ENCODE measurements around the gene CAPN8.

DNA sequence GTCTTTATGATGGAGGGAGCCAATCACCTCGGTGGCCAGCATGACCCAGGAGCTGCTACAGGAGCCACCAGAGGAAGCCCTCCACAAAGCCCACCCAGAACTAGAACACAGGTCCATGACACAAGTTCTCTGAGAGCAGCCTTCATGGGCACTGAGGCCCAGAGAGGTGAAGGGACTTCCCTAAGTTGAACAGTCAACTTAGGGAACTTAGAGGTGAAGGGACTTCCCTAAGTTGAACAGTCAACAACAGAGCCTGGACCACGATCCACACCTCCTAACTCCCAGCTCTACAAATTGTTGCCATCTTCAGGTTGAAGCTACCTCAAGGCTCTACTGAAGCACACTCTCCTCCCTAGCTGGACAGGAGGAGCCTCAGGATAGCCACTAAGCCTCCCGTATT lies 139.5 kb downstream of the CAPN8 start:
- TF ChIP-seq, protein P1, sequence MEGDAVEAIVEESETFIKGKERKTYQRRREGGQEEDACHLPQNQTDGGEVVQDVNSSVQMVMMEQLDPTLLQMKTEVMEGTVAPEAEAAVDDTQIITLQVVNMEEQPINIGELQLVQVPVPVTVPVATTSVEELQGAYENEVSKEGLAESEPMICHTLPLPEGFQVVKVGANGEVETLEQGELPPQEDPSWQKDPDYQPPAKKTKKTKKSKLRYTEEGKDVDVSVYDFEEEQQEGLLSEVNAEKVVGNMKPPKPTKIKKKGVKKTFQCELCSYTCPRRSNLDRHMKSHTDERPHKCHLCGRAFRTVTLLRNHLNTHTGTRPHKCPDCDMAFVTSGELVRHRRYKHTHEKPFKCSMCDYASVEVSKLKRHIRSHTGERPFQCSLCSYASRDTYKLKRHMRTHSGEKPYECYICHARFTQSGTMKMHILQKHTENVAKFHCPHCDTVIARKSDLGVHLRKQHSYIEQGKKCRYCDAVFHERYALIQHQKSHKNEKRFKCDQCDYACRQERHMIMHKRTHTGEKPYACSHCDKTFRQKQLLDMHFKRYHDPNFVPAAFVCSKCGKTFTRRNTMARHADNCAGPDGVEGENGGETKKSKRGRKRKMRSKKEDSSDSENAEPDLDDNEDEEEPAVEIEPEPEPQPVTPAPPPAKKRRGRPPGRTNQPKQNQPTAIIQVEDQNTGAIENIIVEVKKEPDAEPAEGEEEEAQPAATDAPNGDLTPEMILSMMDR (conservative IDR thresholded peaks at IDR 0.05): no peak
- no peak for TF ChIP-seq ZFX (IDR thresholded peaks at IDR 0.05)

All from C4-2B (cell line).